GDM1 (cell line): ENCODE measurements around the gene FKBP5.

Experiments
- DNase-seq: peaks from one replicate; lab custom pipeline; 2025; lab: John Stamatoyannopoulos, UW

Gene FKBP5

DNA sequence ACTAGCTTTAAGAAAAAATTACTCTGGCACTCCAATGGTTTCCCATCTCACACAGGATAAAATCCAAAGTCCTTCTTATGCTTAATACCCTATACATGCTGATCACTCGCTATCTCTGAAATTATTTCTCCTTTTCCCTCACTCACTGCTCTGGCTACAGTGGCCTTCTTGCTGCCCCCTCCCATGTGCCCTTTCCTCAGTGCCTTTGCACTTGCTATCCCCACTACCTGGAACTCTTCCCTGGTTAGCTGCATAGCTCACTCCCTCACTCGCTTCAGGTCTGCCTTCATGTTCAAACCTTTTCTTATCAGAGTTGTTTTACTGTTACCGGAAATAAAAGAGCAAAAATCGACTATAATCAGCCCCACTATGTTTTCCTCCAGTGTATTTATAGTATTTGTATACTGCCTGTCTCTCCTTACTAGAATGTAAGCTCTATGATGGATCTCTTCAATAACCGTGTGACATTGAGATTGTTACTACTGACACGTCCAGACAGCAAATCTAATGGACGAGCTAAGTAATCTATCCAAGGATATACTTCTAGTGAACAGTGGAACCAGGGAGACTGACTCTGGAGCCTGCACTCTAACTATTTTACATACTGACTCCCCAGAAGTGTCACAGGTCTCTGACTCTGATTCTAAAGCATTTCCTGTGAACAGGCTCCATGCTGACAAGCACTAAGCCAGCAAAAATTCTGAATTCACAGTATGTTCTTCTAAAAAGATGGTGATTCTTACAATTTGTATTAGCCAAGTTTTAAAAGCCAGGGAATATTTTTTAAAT, 25.1 kb downstream of the FKBP5 start:
- DNase-seq, result no peak

DNA sequence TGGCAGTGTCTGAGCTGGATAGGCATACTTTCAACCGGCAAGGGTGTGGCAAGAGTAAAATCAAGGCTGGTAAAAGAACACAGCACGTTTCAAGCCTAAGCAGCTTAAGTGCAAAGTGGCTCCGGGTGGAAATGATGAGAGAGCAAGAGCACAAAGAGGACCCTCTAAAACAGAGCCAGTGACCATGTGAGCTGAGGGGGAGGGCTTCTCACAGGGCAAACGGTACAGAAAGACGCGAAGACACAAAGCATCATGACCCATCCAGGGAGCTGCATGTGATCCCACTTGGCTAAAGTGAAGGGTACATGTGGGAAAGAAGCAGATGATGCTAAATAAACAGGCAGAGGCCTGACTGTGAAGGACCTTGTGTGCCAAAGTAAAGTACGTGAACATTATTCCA, 25.7 kb downstream of the FKBP5 start:
- no peak for DNase-seq

DNA sequence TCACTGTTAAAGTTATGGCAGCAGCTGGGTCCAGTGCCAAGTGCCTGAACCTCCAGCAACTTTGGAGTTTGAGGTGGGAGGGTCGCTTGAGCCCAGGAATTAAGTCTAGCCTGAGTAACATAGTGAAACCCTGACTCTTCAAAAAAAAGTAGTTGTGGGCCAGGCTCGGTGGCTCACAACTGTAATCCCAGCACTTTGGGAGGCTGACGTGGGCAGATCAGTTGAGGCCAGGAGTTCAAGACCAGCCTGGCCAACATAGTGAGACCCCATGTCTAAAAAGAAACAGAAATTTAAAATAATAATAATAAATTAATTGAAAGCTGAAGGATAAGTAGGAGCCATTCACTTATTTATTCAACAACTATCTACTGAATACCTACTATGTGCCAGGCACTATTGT, 33.8 kb downstream of the FKBP5 start:
- no peak for DNase-seq

DNA sequence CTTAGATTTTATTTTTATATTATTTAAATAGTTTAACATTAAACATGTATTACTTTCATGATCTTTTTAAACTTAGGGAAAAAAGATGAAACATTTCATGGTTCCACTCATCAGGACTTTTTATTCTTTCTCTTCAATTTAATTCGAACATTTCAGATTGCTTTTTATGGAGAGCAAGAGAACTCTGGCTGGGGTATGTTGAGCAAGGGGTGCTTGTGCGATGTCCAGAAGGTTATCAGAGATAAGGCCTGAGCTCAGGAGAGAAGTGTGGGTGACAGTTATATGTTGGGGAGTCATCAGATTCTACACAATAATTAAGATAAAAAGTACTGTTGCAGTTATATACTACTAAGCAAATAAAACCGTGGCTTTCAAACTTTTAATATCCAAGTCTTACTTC, 37.5 kb downstream of the FKBP5 start:
- DNase-seq, result no peak

DNA sequence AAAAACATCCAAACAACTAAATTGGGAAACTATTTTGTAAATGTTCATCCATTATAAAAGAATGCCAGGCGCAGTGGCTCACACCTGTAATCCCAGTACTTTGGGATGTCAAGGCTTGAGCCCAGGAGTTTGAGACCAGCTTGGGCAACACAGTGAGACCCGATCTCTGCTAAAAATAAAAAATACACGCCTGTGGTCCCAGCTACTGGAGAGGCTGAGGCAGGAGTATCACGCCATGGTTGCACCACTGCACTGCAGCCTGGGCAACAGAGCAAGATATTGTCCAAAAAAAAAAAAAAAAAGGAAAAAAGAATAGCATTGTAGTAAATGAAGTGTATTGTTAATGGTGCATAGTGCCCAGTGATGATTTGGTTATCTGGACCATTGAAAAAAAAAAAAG, 38.7 kb downstream of the FKBP5 start:
- DNase-seq, result no peak

DNA sequence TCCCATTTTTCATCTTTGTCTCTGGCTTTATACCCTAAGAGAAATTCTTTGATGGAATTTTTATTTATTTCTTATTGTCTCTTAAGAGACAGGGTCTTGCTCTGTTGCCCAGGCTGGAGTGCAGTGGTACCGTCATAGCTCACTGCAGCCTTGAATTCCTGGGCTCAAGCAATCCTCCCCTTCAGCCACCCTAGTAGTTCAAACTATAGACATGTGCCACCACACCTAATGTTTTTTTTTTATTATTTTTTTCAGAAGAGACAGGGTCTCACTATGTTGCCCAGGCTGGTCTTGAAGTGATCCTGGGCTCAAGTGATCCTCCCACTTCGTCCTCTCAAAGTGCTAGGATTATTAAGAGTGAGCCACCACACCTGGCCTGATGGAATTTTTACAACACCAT, 40.5 kb downstream of the FKBP5 start:
- DNase-seq, result no peak

DNA sequence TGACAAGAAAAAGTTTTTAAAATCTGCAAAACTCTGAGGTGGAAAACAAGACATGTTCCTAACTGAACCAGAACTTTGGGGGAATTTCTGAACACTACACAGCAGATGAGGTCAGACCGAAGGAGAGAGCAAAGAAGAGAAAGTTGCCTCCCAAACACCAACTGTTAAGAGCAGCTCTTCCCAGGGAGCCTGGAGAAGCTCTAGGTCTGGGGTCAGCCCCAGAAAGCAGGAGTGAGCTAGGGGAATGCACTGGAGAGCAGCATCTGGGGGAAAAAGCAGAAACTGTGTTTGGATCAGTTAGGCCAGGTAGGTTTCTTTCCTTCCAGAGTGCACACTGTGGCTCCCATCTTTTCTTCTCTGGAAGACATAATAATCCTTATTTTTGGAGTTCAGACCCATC, 41.3 kb downstream of the FKBP5 start:
- DNase-seq, result no peak

DNA sequence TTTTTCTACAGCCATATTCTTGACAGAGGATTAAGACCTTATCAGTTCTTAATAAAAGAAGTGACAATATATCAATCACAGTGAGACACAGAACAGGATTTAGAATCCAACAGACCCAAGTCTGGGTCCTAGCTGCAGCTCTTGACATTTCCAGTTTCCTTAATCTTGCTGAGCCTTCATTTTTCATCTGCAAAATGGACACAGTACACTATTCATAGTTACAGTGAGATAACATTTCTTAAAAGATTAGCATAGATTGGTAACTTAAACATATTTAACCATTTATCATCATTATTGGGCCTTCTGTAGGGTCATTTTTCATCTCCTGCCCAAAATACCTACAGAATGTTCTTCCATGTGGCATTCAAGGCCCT, 45.6 kb downstream of the FKBP5 start:
- no peak for DNase-seq

DNA sequence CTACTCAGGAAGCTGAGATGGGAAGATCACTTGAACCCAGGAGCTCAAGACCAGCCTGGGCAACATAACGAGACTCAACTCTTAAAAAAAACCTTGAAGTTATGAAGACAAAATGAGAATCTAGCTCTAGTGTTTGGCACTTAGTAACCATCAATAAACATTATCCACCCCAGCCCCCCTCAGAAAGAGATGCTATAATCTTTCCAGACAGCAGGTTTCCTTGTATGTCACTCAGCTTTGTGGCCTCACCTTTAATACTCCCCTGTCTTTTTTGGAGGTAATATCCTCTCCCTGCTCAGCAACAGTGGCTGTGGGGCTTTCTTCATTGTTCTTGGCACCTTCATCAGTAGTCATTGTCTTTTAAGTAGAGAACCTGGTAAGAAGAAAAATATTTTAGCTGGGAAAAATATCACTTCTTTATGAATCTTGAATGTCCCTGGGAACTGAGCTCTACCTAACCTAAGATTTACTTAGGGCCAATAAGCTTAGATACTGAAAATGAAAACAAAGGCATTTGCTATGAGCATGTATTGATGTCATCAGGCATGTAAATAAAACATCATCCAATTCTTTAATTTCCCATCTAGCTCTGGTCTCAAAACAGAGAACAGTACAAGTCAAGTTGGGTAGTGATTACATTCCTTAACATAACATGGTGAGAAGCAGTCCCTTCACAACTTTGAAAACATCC, 46.1 kb downstream of the FKBP5 start:
- DNase-seq, result no peak

DNA sequence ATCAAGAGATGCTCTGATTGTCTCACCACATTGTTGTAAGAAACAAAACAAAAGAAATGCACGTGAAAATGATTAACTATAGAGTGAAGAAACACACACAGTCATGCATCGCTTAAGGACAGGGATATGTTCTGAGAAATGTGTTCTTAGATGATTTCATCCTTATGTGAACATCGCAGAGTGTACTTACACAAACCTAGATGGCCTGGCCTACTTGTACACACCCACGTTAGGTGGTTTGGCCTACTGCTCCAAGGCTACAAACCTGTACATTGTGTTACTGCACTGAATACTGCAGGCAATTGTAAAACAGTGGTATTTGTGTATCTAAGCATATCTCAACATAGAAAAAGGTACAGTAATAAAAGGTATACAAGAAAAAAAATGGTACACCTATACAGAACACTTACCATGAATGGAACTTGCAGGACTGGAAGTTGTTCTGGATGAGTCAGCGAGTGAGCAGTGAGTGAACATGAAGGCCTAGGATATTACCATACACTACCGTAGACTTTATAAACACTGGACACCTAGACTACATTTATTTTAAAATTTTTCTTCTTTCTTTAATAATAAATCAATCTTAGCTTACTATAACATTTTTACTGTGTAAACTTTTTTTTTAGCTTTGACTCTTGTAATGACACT, 48.6 kb downstream of the FKBP5 start:
- DNase-seq, result no peak

DNA sequence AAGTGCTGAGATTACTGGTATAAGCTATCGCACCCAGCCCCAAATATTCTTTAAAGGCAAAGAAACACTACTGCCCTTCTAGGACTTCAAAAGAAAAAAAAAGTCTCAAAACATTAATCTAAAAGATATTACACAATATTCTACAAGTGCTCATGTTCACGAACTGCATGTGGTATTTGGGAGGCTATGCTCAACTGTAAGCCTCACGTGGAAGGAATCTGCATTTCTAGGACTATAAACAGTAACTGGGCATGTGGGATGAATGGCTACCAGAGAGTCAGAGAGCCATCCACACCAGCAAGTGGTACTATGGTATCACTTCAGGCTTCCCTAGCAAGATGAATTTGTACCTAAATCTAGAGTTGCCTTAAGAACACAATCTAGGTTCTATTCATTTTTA, 50.0 kb downstream of the FKBP5 start:
- DNase-seq, result no peak

DNA sequence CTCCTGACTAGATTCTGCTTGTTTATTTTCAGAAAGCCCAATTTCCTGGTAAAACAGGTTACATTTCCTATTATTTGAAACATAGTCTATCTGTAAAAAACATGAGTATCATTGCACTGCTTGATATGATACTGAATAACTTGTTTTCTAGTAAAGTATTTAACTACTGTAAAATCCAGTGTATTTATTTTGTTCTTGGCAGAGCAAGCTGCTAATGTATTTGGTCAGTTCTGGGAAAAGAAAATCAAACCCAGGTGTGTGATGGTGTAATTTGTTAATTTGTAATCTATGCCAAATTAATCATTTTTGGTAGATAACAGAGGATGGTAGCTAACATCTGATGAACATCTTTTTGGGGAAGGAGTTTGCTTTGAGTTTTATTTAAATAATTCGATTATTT, 50.8 kb downstream of the FKBP5 start:
- no peak for DNase-seq

DNA sequence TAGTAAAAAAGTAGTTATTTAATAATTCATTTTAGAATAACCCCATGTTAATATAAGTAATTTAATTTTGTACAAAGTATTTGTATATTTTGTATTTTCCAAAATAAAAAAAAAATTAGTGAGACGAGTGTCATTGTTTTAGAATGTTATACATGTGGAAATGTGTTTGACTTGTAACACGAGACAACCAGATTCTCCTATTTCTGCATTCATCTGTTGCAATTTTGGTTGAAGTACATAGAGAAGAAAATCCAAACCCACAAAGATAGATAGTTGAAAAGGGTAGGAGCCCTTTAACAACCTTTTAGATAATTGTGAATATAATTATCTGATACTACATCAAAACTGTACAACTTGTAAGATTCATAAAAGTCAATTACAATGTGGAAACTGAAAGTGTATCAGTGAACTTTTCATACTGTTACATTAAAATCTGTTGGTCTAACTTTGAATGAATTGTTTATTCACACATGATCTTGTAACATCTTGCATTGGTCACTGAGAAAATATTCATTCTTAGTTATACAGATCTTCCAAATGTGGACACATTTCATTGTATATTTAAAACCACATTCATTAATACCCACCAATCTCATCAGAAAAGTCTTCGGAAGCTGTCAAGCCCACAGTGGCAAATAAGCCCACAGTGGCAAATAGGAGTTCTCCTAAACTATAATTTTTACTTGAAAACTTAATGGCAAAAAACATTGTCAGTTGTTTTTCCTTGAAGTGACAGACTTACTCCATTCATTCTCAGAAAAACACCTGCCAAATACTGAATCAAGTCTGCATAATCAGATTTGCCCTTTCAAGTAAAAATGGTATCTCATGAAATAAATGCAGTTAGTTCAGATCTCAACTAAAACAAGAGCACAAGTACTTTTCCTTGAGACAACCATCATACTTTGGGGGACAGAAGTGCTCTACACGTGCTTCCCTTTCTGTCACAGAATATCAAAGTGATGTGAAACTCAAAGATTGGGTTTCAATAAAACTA, 52.8 kb downstream of the FKBP5 start:
- no peak for DNase-seq

DNA sequence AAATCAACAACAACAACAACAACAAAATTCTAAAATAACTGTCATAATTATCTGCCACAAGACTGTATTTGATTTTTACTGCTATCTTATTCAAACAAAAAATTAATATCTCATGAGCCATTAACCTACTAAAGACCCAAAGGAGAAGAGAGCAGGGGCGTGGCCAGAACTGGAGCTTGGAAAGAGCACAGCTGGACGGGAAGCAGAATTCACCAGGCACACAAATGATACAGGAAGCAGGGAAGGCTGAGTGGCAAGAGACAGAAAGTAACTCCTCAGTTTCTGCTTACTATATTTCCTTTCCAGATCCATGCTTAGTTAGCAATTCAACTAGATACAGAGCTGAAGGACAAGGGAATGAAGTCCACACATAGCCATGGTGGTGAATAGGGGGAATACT, 54.4 kb downstream of the FKBP5 start:
- DNase-seq, result no peak

DNA sequence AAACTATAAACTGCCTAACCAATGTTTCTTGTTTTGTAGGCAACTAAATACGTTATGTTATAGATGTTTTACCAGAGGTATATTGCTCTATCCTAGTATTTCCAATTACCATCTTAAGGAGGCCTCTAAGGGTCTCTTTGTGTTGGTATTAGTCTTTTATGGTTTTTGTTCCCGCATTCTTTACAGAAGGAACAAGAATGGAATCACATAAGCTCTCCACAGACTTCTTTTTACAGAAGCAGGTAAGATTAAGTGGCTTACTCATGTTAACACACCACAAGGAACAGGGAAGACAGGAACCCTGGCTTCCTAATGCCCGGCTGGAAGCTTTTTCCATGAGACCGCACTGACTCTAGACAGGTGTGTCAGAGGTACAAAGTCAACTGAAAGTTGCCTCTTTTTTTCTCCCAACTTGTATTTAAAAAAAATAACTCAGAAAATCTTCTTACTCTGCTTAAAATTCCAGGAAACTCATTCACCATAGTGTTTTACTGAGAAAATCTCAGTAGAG, 55.1 kb downstream of the FKBP5 start:
- DNase-seq, result no peak

DNA sequence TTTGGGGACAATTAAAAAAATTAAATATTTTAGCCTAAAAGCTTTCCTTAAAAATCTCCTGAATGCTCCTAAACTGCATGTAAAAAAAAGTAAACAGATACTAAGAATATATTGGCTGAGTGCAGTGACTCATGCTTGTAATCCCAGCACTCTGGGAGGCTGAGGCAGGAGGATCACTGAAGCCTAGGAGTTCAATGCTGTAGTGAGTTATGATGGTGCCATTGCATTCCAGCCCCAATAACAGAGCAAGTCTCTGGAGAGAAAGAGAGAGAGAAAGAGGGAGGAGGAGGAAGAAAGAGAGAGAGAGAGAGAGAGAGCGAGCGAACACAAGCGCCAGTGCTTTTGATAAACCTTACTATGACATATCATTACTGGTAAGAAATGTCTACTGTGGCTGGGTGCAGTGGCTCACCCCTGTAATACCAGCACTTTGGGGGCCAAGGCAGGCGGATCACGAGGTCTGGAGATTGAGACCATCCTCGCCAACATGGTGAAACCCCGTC, 58.8 kb downstream of the FKBP5 start:
- no peak for DNase-seq

DNA sequence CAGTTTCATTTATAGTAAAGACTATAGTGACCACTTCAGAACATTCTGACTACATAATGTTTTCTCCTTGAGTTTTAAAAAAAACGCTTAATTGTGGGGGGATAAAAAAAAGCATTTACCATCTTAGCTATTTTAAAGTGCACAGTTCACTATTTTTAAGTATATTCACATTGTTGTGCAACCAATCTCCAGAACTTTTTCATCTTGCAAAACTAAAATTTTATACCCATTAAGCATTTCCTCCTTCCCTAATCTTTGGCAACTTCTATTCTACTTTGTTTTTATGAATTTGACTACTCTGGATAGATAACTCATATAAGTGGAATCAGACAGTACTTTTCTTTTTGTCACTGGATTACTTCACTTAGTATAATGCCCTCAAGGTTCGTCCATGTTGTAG, 62.3 kb downstream of the FKBP5 start:
- DNase-seq, result no peak

DNA sequence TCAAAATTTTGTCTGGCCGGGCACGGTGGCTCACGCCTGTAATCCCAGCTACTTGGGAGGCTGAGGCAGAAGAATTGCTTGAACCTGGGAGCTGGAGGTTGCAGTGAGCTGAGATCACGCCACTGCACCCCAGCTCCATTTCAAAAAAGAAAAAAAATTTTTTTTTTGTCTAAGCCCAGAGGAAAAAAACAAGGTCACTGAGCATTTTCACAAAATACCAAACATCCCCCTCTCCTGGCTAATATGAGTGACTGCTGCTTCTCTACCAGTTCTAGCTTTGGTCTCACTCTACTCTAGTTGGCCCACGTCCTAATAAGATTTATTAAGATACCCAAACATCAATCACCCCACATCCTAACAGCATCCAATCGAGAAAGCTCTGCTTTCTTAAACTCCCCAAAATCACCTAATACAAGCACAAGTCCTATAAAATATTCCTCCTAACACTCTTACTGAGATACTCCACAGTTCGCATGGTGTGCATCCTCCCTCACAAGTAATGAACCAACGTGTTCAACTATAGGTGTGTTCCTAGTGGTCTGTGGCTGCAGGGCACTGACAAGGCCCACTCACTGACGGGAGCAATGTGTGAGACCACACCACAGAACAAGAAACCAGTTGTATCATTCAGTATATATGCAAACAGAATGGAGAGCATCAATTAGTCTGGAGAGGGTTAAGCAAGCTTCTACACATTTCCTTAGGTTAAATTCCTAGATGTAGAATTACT, 64.2 kb downstream of the FKBP5 start:
- DNase-seq, result no peak

DNA sequence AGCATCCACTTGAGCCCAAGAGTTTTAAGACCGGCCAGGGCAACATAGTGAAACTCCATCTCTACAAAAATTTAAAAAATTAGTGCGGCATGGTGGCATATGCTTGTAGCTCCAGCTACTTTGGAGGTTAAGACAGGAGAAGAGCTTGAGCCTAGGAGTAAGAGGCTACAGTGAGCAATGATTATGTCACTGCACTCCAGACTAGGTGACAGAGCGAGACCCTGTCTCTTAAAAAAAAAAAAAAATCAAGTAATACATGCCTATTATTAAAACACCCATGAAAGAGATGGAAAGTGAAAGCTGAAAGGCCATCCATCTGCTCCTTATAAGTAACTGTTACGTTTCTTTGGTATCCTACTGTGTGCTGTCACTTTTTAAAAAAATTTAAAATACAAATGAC, 66.4 kb downstream of the FKBP5 start:
- no peak for DNase-seq

DNA sequence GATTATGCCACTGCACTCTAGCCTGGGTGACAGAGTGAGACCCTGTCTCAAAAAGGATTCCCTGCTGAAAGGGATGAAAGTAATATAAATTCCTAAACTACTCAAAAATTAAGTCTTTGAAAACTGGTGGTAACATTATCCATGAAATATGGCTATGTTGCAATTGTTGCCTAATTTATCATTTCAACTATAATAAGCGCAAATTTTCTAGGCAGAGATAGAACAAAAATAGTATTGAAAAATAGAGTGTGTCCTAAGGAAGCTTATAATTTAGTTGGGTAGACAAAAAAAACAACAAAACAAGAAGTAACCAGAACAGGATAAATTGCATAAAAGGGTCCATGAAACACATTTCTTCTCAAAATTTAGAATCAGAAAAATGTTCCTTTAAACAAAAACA, 68.0 kb downstream of the FKBP5 start:
- no peak for DNase-seq

DNA sequence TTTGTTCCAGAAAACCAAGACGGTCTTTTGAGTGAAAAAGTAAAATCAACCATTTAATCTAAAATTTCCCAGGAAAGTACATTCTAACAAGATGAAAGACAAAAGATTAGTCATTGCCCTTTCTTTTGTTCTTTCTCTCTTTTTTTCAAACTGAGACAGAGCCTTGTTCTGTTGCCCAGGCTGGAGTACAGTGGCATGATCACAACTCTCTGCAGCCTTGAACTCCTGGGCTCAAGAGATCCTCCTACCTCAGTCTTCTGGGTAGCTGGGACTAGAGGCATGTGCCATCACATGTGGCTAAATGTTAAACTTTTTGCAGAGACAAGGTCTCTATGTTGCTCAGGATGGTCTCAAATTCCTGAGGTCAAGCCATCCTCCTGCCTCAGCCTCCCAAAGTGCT, 75.0 kb downstream of the FKBP5 start:
- no peak for DNase-seq
